Activated T-cell treated with anti-CD3 and anti-CD28 coated beads, Interleukin-2, amount 50 U/mL, for 48 hours (primary cell): ENCODE results near the gene FOSB.
"Not testable (repeated sequence)": the region's sequence is repeated elsewhere in the genome, so short reads cannot be mapped to it uniquely, and the experiment has no call there.

Experiments
- DNase-seq, 2 experiments: peaks; one replicate each; pipeline ENCODE4 v3.0.0-alpha.2; 2020

The FOSB gene

DNA sequence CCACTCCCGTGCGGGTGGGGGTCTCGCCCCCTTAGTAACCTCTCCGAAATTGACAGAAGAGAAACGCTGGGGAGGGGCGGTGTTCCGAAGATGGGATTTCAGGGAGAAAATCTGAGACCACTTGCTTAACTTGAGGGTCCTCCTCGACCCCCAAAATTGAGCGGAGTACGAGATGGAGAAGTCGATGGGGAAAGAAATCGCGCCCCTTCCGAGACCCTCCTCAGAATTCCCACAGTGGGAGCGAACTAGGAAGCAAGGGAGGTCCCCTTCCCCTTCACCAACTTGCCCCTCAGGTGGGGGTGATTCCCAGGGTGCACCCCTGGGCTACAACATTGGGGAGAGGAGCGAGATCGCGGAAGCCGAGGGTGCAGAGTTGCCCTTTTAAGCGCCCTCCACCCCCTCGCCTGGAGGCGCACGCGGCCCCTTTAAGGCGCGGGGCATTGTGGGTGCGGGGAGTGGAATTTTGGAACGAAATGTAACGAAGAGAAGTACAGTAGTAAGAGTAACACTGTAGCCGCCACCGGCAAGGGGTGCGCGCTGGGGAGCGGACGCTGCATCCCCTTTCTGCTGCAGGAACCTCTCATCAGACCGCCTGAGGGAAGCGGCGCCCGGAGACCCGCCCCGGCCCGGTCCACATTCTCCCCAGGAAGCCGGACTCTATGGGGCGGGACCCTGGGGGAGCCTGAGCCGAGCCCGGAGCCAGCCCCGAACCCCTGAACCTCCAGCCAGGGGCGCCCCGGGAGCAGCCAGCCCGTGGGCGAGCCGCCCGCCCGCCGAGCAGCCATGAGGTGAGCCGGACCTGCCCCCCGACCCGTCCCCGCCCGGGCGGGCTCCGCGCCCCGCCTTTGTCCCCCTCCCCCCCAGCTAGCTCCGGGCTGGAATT is 39.4 kb downstream of the FOSB start, which contains the start of gene VASP:
TSS of gene VASP (plus strand) at position 491 of the 883 bp plus-strand sequence. CDS start at position 784, 293 bp downstream.
- peak; percentile 94 to 96 for DNase-seq

- peak in 1 of 2 experiments; percentile 38 for DNase-seq
These were observed 40.1 kb downstream of the FOSB start for GRCh38 chr19:45507872-45508416.

GRCh38 chr19:45508417-45508860 is 40.6 kb downstream of the FOSB start:
- peak; percentile 56 to 68 for DNase-seq

- DNase-seq: peak; percentile 61 to 67
These were observed 41.3 kb downstream of the FOSB start for GRCh38 chr19:45508861-45509691.

- no peak for DNase-seq
These were observed 41.9 kb downstream of the FOSB start for GRCh38 chr19:45509692-45510015.

DNA sequence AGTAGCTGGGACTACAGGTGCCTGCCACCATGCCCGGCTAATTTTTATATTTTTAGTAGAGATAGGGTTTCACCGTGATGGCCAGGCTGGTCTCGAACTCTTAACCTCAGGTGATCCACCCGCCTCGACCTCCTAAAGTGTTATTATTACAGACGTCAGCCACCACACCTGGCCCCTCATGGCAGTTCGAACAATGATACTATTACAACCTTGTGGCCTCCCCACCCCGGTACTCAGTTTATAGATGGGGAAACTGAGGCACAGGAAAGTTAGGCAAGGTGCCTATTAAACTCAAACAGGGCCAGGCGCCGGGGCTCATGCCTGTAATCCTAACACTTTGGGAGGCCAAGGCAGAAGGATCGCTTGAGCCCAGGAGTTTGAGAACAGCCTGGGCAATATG is 42.6 kb downstream of the FOSB start:
- not testable (repeated sequence) for DNase-seq

GRCh38 chr19:45511074-45511473 is 43.3 kb downstream of the FOSB start:
- DNase-seq: no peak

DNA sequence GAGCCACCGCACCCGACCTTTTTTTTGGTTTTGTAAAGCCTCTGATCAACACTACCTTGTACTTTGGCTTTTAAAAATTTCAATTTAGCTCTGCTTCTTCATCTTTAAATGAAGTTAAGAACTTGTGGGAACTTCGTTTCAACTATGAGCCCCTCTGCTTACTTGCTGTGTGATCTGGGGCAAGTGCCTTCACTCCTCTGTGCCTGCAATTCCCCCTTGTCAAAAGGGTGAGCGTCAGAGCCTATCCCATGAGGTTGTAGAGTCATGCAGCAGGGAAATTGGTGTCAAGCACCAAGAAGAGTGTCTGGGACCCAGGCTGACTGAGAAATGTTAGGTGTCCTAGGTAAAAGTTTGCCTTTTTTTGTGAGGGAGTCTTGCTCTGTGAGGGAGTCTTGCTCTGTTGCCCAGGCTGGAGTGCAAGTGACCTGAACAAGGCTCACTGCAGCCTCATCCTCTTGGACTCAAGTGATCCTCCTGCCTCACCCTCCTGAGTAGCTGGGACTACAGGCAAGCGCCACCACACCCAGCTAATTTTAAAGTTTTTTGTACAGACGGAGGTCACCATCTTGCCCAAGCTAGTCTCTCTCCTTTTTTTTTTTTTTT is 45.2 kb downstream of the FOSB start:
- no peak for DNase-seq

DNA sequence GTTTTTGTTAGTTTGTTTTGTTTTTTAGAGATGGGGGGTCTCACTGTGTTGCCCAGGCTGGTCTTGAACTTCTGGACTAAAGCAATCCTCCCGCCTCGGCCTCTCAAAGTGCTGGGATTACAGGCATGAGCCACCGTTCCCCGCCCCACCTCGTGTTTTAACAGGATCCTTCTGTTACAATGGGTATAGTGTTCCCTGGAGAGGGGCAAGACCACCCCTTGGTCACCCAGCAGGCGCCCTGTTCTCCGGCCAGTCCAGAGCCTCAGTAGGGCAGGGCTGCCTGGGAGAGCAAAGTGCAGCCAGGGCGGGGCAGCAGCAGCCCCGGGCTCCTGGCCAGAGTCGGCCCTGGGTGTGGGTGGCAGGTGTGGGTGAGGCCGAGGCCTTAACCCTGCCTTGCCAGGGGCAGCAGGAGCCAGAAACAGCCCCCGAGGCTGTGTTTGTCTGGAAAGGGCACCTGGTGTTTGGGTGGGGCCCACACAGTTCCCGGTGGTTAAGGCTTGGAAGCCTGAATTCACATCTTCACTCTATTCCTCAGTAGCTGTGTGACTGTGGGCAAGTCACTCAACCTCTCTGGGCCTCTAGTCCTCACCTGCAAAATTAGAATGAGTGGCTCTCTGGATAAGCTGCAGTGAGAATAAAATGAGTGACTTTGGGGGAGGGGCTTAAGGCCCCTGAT is 46.7 kb downstream of the FOSB start:
- DNase-seq: peak in 1 of 2 experiments; percentile 43

GRCh38 chr19:45515081-45515624 is 47.4 kb downstream of the FOSB start:
- DNase-seq: peak; percentile 49 to 56

DNA sequence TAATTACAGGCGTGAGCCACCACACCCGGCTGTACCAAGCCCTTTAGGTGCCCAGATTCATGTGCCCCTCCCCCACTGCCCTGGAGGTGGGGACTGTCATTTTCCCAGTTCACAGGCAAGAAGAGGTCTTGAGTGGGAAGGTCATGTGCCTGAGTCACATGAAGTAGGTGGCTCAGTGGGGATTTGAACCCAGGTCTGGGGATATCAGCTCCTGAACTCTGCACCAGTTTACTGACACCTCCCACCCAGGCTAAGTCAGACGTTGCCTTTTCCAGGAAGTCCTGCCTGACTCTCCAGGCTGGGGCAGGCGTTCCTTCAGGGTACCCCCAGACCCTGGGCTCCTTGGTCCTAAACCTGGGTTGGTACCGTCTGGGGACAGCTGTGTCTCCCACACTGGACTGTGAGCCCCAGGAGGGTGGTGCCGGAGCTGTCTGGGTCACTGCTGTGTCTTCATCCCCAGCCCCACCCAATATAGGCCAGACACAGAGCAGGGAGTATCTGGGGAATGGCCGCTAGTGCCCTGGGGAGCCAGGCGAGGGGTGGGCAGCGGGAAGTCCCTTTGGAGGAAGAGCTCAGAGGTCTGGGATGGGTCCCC is 48.1 kb downstream of the FOSB start:
- DNase-seq: no peak

DNA sequence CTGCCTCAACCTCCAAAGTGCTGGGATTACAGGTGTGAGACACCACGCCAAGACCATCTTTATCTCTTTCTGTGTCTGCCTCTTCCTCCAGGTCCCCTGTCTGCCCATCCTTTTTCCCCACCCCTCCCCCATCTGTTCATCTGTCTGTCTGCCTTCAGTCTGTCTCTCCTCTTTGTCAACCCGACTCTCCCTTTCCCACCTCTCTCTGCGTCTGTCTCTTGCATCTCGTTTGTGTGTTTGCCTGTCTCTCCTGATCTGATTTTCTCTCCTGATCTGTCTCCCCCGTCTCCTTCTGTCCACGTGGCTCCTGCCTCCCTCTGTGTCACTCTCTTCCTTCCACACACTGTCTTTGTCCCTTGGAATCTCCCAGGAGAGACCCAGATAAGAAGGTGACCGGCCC is 49.4 kb downstream of the FOSB start:
- DNase-seq: no peak

DNA sequence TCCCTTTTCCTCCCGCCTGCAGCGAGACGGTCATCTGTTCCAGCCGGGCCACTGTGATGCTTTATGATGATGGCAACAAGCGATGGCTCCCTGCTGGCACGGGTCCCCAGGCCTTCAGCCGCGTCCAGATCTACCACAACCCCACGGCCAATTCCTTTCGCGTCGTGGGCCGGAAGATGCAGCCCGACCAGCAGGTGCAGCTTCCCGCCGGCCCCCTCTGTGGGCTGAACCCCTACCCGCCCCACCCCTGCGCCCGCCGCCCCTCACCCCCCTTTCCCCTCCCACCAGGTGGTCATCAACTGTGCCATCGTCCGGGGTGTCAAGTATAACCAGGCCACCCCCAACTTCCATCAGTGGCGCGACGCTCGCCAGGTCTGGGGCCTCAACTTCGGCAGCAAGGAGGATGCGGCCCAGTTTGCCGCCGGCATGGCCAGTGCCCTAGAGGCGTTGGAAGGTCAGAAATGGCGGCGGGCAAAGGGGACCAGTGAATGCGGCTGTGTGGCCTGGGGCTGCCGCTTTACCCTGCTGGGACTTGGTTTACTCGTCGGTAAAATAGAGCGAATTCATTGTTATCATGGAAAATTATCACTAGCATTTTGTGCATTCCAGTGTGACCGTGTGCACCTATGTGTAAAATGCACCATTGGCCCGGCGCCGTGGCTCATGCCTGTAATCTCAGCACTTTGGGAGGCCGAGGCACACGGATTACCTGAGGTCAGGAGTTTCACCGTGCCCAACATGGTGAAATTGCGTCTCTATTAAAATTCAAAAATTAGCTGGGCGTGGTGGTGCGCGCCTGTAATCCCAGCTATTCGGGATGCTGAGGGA is 50.1 kb downstream of the FOSB start:
- no peak for DNase-seq

DNA sequence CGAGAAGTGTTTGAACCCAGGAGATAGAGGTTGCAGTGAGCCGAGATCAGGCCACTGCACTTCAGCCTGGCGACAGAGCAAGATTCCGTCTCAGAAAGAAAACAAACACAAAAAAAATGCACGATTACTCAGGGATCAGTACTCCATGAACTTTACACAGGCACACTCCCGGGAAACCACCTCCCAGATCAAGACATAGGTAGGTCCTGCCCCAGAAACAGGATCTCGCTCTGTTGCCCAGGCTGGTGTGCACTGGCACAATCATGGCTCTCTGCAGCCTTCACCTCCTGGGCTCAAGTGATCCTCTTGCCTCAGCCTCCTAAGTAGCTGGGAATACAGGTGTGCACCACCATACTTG is 50.7 kb downstream of the FOSB start:
- no peak for DNase-seq

GRCh38 chr19:45522010-45522941 is 54.5 kb downstream of the FOSB start:
- no peak for DNase-seq

DNA sequence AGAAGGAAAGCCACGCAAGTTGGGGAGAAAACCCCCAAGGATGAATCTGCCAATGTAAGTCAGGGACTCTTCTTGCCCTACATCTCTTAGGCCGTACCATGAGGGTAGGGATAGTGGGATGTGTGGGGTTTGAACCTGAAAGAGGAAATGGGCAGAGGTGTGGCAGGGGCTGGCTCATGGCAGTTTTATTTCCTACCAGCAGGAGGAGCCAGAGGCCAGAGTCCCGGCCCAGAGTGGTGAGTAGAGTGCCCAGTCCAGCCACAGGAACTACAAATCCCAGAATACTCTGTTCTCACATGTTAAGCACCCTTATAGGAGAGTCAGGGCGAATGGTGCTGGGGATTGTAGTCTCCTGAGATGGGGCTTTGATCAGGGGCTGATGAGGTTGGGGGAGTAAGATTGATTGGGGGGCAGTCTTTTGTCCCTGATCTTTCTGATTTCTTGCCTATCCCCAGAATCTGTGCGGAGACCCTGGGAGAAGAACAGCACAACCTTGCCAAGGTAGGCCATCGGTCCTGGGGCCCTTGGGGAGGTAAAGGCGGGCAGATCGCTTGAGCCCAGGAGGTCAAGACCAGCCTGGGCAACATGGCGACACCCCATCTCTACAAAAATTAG is 56.0 kb downstream of the FOSB start:
- peak; percentile 81 to 84 for DNase-seq

DNA sequence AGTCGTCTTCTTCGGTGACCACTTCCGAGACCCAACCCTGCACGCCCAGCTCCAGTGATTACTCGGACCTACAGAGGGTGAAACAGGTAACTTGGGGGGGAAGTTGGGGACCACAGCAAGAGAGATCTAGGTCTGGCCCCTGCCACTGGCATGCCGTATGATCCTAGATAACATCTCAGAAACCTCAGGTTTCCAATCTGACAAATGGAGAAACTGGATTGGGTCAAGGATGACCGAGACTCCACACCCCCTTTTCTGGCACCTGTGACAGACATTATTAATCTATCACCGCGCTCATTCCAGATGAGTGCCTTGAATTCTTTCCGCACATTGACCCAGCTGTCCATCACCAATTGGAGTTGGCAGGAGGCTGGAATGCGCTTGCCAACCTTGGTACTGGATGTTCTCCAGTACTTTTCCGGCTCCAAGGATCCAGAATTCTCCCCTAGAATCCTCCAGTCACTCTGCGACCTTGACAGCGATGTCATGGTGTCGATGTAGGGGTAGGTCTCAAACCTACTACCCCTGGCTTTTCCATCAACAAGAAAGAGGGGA is 56.9 kb downstream of the FOSB start:
- no peak for DNase-seq
